HUES6 (cell line): ENCODE data around the gene GRK2.
A peak's percentile ranks its signal among the peaks of the same experiment; 100 is the strongest.

Experiments used
- H3K27ac ChIP-seq: 2 replicates; pipeline ENCODE4 v1.7.0; 2013; ENCODE audit warnings: low read depth, mild to moderate bottlenecking, low read length, inconsistent platforms
- H3K27me3 ChIP-seq: 2 replicates; pipeline ENCODE4 v1.6.1; 2013; ENCODE audit warnings: low read length; ENCODE audit not compliant: control insufficient read depth, insufficient read depth
- H3K36me3 ChIP-seq: 2 replicates; pipeline ENCODE4 v1.6.1; 2013; ENCODE audit warnings: low read length; ENCODE audit not compliant: control insufficient read depth, insufficient read depth
- H3K4me1 ChIP-seq: 2 replicates; pipeline ENCODE4 v1.6.1; 2013; ENCODE audit warnings: low read length; ENCODE audit not compliant: control insufficient read depth, insufficient read depth
- H3K4me3 ChIP-seq: 2 replicates; pipeline ENCODE4 v1.5.1; 2013; ENCODE audit warnings: low read depth, low read length
- H3K9ac ChIP-seq: one replicate; pipeline ENCODE4 v1.6.1; 2013; ENCODE audit warnings: mild to moderate bottlenecking, low read length
- H3K9me3 ChIP-seq: 2 replicates; pipeline ENCODE4 v1.6.1; 2013; ENCODE audit warnings: low read depth, low read length; ENCODE audit not compliant: control insufficient read depth, insufficient read depth

GRK2 gene

GRCh38 chr11:67265633-67266448 is 432 bp upstream of the GRK2 start:
- Histone ChIP-seq H3K27ac (no peak overlapping the region), H3K4me1 (peaks cover 46% of the 10 kb centered on the region), H3K36me3 (peaks cover 10% of the 10 kb centered on the region), H3K4me3 (peak overlapping the region; percentile 41; the same call in 1 of the 2 replicates), H3K27me3 (peaks cover 26% of the 10 kb centered on the region), H3K9me3 (no peaks in the 10 kb centered on the region), H3K9ac (no peak overlapping the region)

DNA sequence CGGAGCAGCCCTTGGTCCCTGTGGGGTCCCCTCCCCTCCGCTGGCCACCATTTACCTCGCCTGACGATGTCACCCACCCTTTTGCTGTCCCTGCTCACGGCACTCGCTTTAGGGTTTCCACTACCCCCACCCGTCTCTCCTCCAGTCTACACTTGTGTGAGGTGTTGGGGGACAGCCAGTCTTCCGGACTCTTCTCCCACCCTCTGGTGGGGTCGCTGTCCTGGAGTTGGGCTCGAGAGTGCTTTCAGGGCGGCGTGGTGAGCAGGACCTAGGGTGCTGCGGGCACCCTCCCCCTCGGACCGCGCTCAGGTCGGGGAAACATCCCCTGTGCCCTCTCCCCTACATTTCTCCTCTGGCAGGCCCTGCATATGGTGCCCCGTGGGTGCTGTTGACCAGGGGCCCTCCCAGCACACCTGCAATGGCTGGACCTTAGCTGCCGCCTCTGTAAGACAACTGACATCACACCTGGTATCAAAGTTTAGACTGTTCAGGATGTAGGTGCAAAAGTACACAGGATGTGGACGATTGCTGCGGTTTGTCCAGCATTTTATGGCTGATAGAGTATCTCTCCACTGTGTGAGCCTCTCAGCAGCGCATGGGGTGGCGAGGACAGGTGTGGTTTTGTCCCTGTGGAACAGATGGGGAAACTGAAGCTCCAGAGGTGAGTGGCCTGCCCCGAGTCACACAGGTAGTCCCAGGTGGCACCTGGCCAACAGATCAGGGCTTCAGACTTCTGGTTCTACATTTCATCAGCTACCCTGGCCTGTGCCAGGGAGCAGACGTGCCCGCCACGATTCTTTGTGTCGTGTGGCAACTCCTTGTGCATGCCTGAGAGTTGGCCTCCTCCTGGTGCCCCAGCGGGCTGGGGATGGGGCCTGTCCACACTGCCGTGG is 1.2 kb downstream of the GRK2 start:
- H3K4me3 ChIP-seq = peak overlapping the region; percentile 83
- no peak overlapping the region; the same call in 1 of the 2 replicates for H3K27ac ChIP-seq
- peaks cover 48% of the 10 kb centered on the region for H3K4me1 ChIP-seq
- peak overlapping the region; percentile 67 for H3K9ac ChIP-seq
- H3K36me3 ChIP-seq = peaks cover 10% of the 10 kb centered on the region
- no peaks in the 10 kb centered on the region for H3K9me3 ChIP-seq
- peaks cover 21% of the 10 kb centered on the region for H3K27me3 ChIP-seq

DNA sequence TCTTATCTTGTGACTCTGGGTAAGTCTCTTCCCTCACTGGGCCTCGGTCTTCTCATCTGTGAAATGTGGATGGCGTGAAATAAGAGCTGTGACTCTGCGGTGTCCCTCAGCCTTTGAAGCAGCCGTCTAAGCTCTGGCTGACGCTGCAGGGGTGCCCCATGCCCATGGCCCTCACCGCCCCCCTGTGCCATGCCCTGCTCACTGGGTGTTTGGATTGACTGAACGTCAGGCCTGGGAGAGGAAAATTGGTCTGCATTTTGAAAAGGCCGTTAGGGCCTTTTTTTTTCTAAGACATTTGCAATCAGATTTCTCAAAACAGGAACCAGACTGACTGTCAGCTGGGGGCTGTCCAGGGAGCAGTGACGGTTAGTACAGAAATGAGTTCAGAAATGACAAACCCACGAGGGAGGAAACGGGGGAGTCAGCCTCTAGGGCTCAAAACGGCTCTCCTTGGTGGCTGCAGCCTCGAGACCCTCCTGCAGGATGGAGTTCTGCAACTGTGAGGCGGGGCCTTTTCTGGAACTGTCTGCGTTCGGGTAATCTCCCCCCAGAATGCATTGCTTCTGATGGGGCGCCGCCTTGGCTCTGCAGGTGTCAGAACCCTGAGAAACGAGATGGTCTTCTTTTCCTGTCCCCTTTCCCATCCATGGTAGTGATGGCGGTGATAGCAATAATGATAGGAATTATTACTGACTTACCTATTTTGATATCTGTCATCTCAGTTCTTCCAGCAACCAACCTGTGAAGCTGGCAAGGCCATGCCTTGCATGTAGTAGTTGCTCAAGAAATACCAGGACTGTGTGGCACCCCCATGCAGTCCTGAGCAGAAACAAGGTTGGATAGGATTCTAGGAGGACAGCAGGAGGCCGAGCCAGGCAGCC is 2.0 kb downstream of the GRK2 start:
- 0 out of 2 replicates have a peak overlapping the region, but pooled peaks have one; percentile 83 for H3K4me3 ChIP-seq
- no peak overlapping the region for H3K9ac ChIP-seq
- peaks cover 44% of the 10 kb centered on the region for H3K4me1 ChIP-seq
- H3K27ac ChIP-seq = no peak overlapping the region
- peaks cover 20% of the 10 kb centered on the region for H3K27me3 ChIP-seq
- H3K9me3 ChIP-seq = no peaks in the 10 kb centered on the region
- H3K36me3 ChIP-seq = peaks cover 10% of the 10 kb centered on the region

DNA sequence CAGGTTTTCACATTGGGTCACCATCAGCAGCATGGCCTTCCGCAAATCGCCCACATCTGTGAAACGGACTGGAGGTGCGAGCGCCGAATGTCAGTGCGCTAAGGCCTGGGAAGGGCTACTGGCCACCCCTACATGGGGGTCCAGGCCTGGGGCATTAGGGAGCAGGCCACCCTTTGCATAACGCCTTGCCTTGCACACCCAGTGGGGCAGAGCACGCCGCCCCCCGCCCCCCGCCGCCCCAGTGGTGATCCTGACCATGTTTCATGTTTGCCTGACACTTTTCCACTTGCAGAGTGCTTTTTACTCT is 2.6 kb downstream of the GRK2 start:
- H3K4me3 ChIP-seq = no peak overlapping the region
- H3K9ac ChIP-seq = no peak overlapping the region
- H3K4me1 ChIP-seq = peaks cover 44% of the 10 kb centered on the region
- no peaks in the 10 kb centered on the region for H3K9me3 ChIP-seq
- peaks cover 19% of the 10 kb centered on the region for H3K27me3 ChIP-seq
- peaks cover 10% of the 10 kb centered on the region for H3K36me3 ChIP-seq
- H3K27ac ChIP-seq = no peak overlapping the region

- peaks cover 44% of the 10 kb centered on the region for H3K4me1 ChIP-seq
- H3K4me3 ChIP-seq = peak overlapping the region; percentile 43
- peaks cover 10% of the 10 kb centered on the region for H3K36me3 ChIP-seq
- no peak overlapping the region for H3K27ac ChIP-seq
- peaks cover 13% of the 10 kb centered on the region for H3K27me3 ChIP-seq
- peak overlapping the region; percentile 39 for H3K9ac ChIP-seq
- H3K9me3 ChIP-seq = no peaks in the 10 kb centered on the region
Measured at GRCh38 chr11:67269401-67270255, 3.4 kb downstream of the GRK2 start.

DNA sequence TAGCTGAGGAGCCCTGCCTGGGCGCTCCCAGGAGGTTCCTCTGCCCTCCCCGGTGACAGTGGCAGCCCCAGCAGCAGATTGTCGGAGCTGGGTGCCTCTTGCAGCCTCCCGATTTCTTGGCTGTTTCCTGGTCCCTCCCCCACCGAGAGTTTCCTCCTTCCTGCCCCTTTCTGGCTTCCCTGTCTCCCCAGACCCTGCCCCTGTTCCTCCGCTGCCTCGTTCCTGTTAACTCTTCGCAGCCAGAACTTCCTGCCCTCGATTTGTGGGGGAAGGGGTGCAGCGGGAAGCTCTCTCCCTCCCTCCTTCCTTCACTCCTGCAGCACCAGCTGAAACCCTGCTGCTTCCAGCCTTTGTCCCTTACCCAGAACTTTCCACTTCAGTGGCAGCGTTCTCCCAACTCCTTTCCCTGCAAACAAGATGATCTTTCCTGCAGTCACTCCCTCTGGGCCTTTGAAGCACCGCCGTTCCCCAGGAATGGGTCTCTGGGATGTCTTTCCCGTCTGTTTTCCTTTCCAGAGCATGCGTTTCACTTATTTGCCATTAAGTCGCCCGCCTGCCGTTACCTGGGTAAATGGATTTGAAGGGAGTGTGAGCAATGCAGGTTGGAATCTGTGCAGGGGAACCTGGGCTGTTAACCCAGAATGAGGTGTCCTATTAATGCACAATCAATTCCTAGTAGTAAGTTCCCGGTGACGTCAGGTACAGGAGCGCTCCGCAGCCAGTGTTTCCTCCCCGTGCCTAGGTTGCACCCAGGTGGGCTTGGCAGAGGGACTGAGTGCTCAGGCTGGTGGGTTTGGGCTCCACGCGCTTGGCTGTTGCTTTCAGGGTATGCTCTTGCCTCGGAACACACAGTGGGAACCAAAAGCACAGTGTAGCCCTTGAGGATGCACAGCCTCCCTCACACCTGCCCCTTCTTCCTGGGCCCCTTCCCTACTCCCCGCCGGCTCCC is 4.3 kb downstream of the GRK2 start:
- Histone ChIP-seq H3K9me3 (no peaks in the 10 kb centered on the region), H3K9ac (peak overlapping the region; percentile 39), H3K27ac (no peak overlapping the region), H3K27me3 (peaks cover 5% of the 10 kb centered on the region), H3K36me3 (peaks cover 12% of the 10 kb centered on the region), H3K4me3 (peak overlapping the region; percentile 43), H3K4me1 (peaks cover 44% of the 10 kb centered on the region)

GRCh38 chr11:67271205-67271540 is 4.9 kb downstream of the GRK2 start:
- peak overlapping the region; percentile 39 for H3K9ac ChIP-seq
- H3K4me1 ChIP-seq = peaks cover 49% of the 10 kb centered on the region
- H3K36me3 ChIP-seq = peaks cover 12% of the 10 kb centered on the region
- H3K27me3 ChIP-seq = no peaks in the 10 kb centered on the region
- peak overlapping the region; percentile 43; the same call in 1 of the 2 replicates for H3K4me3 ChIP-seq
- no peak overlapping the region for H3K27ac ChIP-seq
- H3K9me3 ChIP-seq = no peaks in the 10 kb centered on the region

DNA sequence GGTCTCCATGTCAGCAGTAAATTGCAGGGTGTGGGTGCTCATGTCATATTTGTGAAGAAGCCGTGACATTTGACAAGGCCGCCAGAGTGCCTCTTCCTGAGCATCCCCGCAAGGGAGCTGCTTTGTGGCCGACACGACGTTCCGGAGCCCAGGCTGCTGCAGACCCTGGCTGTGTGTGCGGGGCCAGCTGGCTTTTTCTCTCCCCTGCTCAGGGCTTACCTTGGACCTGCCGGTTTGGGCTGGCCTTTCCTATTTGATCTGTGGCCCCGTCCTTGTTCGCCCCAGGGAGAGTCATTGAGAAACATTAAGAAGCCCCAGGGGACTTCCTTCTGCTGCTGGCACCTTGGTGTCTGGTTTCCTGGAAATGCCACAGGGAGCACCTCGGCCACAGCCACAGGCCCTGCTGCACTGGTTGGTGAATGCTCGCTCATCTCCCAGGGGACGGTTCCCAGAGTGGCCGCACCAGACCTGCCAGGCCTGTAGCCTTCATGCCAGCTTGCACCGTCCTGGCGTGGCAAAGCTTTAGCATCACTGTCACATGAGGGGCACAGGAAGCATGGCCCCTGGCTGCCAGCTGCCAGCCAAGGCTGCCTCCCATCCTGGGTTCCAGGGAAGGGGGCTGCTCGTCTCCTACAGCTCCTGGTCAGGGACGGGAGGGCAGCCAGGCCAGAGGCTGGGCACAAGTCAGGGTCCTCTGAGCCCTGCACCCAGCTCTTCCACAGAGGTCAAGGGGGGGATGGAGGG is 5.4 kb downstream of the GRK2 start:
- no peak overlapping the region for H3K4me3 ChIP-seq
- no peaks in the 10 kb centered on the region for H3K27me3 ChIP-seq
- peaks cover 54% of the 10 kb centered on the region for H3K4me1 ChIP-seq
- H3K27ac ChIP-seq = no peak overlapping the region
- no peak overlapping the region for H3K9ac ChIP-seq
- peaks cover 12% of the 10 kb centered on the region for H3K36me3 ChIP-seq
- no peaks in the 10 kb centered on the region for H3K9me3 ChIP-seq
